A549 (cell line): Measurements from ENCODE around the gene CISD3. TPM values are rescaled to one million over a fixed set of nuclear protein-coding genes. Genes with fewer than 3 reads are reported as not detected.

ENCODE experiments used
- ATAC-seq, 2 experiments: fragments of 200-7000 bp in 1 of 2; fragments of >200 bp in 1 of 2; cut with Nextera tagmentation in 1 of 2; cut with Tn5 transposase in 1 of 2; 3 replicates each; pipeline versions ENCODE4 v1.8.0 to v1.9.1; 2018 to 2020; ENCODE audit warnings: mild to moderate bottlenecking in 1 of 2, moderate library complexity in 1 of 2
- CTCF ChIA-PET: fragments of 300-600 bp; sonication (Branson Sonifier 250); formaldehyde crosslinking; extraction: SDS; loops from one replicate; lab custom pipeline; 2021; ENCODE audit warnings: antibody characterized with exemption, inconsistent platforms; lab: Yijun Ruan, JAX
- POLR2A ChIA-PET: fragments of 350-600 bp; formaldehyde crosslinking; extraction: SDS; loops from one replicate; lab custom pipeline; 2021; ENCODE audit warnings: antibody characterized with exemption, inconsistent platforms; lab: Yijun Ruan, JAX
- DNase-seq, 2 experiments: peaks; one replicate each; pipeline versions ENCODE4 v3.0.0 to v3.0.0-alpha.2; 2011 to 2016; ENCODE audit warnings: low read depth in 1 of 2, low spot score in 1 of 2
- FAIRE-seq: peaks from 2 replicates; lab custom pipeline; 2011; peaks lifted over from hg19 to GRCh38; lab: Jason Lieb, UNC
- H3K27ac ChIP-seq, 2 experiments: fragments of >200 bp; sonication (Bioruptor Twin); formaldehyde crosslinking; 3 replicates each; pipeline ENCODE4 v1.5.1; 2016 to 2017
- H3K4me1 ChIP-seq: fragments of >200 bp; sonication (Bioruptor Twin); formaldehyde crosslinking; 3 replicates; pipeline ENCODE4 v1.6.1; 2016
- H3K4me2 ChIP-seq: fragments of >200 bp; sonication (Bioruptor Twin); formaldehyde crosslinking; 3 replicates; pipeline ENCODE4 v1.6.1; 2016
- H3K4me3 ChIP-seq: fragments of >200 bp; sonication (Bioruptor Twin); formaldehyde crosslinking; 3 replicates; pipeline ENCODE4 v1.5.1; 2016
- H3K9me3 ChIP-seq: fragments of >200 bp; sonication (Bioruptor Twin); formaldehyde crosslinking; 3 replicates; pipeline ENCODE4 v1.6.1; 2016
- BHLHE40 ChIP-seq: IDR thresholded peaks from 2 replicates; pipeline ENCODE4 v1.6.1; 2012; ENCODE audit warnings: low read depth, low read length, inconsistent platforms
- CHD2 ChIP-seq: fragments of 150-350 bp; IDR thresholded peaks from 2 replicates; pipeline ENCODE4 v1.6.1; 2014; ENCODE audit warnings: low read length; ENCODE audit not compliant: partially characterized antibody
- CHD4 ChIP-seq: fragments of 200-600 bp; sonication (generic); IDR thresholded peaks from 2 replicates; pipeline ENCODE4 v1.6.1; 2016; ENCODE audit warnings: antibody characterized with exemption, mild to moderate bottlenecking, borderline replicate concordance
- CTCF ChIP-seq: fragments of >200 bp; sonication (Bioruptor Twin); formaldehyde crosslinking; IDR thresholded peaks from 3 replicates; pipeline ENCODE4 v1.5.1; 2016
- E2F6 ChIP-seq: IDR thresholded peaks from 2 replicates; pipeline ENCODE4 v1.6.1; 2012; ENCODE audit warnings: low read depth, borderline replicate concordance
- ESRRA ChIP-seq: fragments of 150-350 bp; IDR thresholded peaks from 2 replicates; pipeline ENCODE4 v1.6.1; 2014; ENCODE audit warnings: mild to moderate bottlenecking, low read length, borderline replicate concordance
- FOSB ChIP-seq: fragments of 250-450 bp; sonication (Bioruptor Pico); IDR thresholded peaks from 2 replicates; pipeline ENCODE4 v1.5.0; 2020; ENCODE audit warnings: mild to moderate bottlenecking, moderate library complexity
- GATA3 ChIP-seq: IDR thresholded peaks from 2 replicates; pipeline ENCODE4 v1.6.1; 2012; ENCODE audit warnings: borderline replicate concordance
- HEYL ChIP-seq: fragments of 250-450 bp; sonication (Bioruptor Pico); IDR thresholded peaks from 2 replicates; pipeline ENCODE4 v1.8.0; 2021; ENCODE audit warnings: mild to moderate bottlenecking, moderate library complexity
- HMGXB4 ChIP-seq: fragments of 250-450 bp; sonication (Bioruptor Pico); IDR thresholded peaks from 2 replicates; pipeline ENCODE4 v1.5.0; 2021; ENCODE audit warnings: mild to moderate bottlenecking, moderate library complexity, borderline replicate concordance
- HOXB13 ChIP-seq: fragments of 250-450 bp; sonication (Bioruptor Pico); IDR thresholded peaks from 2 replicates; pipeline ENCODE4 v1.5.0; 2020; ENCODE audit warnings: low read depth, mild to moderate bottlenecking, moderate library complexity
- JUN ChIP-seq, 2 experiments: fragments of >200 bp; sonication (Bioruptor Twin); formaldehyde crosslinking; IDR thresholded peaks; 2 replicates in 1 of 2; 3 replicates in 1 of 2; pipeline ENCODE4 v1.6.1; 2016 to 2017
- JUNB ChIP-seq: fragments of >200 bp; sonication (Bioruptor Twin); formaldehyde crosslinking; IDR thresholded peaks from 2 replicates; pipeline ENCODE4 v1.6.1; 2016
- KDM5A ChIP-seq: fragments of 200-600 bp; sonication (generic); IDR thresholded peaks from 2 replicates; pipeline ENCODE4 v1.6.1; 2016; ENCODE audit warnings: antibody characterized with exemption, mild to moderate bottlenecking
- MAFK ChIP-seq: fragments of 450-650 bp; IDR thresholded peaks from 2 replicates; pipeline ENCODE4 v1.6.1; 2014; ENCODE audit not compliant: partially characterized antibody
- MAX ChIP-seq: IDR thresholded peaks from 2 replicates; pipeline ENCODE4 v1.6.1; 2012
- MAZ ChIP-seq: fragments of 150-350 bp; IDR thresholded peaks from 2 replicates; pipeline ENCODE4 v1.6.1; 2014; ENCODE audit warnings: antibody characterized with exemption, low read depth, low read length, borderline replicate concordance
- PBX3 ChIP-seq: IDR thresholded peaks from 2 replicates; pipeline ENCODE4 v1.6.1; 2012
- POLR2A ChIP-seq: IDR thresholded peaks from 2 replicates; pipeline ENCODE4 v1.6.1; 2012; ENCODE audit warnings: mild to moderate bottlenecking, low read length
- RAD21 ChIP-seq, 2 experiments: fragments of >200 bp in 1 of 2; sonication (Bioruptor Twin) in 1 of 2; formaldehyde crosslinking in 1 of 2; IDR thresholded peaks in 1 of 2; conservative IDR thresholded peaks in 1 of 2; 2 replicates in 1 of 2; 3 replicates in 1 of 2; pipeline ENCODE4 v1.6.1; 2012 to 2018; ENCODE audit warnings: inconsistent platforms in 1 of 2
- RARB ChIP-seq: fragments of 250-450 bp; sonication (Bioruptor Pico); IDR thresholded peaks from 2 replicates; pipeline ENCODE4 v1.8.0; 2021; ENCODE audit warnings: mild to moderate bottlenecking, moderate library complexity
- RFX5 ChIP-seq: fragments of 450-650 bp; IDR thresholded peaks from 2 replicates; pipeline ENCODE4 v1.7.1; 2014; ENCODE audit warnings: antibody characterized with exemption, mild to moderate bottlenecking, moderate library complexity
- RNF2 ChIP-seq: fragments of 200-600 bp; sonication (generic); IDR thresholded peaks from 2 replicates; pipeline ENCODE4 v1.6.1; 2016; ENCODE audit warnings: low read depth, mild to moderate bottlenecking, antibody characterized with exemption, moderate library complexity, borderline replicate concordance
- SREBF2 ChIP-seq: fragments of 450-650 bp; IDR thresholded peaks from 2 replicates; pipeline ENCODE4 v1.6.1; 2014; ENCODE audit warnings: mild to moderate bottlenecking, moderate library complexity
- TFCP2L1 ChIP-seq: fragments of 250-450 bp; sonication (Bioruptor Pico); IDR thresholded peaks from 2 replicates; pipeline ENCODE4 v1.5.0; 2021; ENCODE audit warnings: mild to moderate bottlenecking
- TP53 ChIP-seq: fragments of 250-450 bp; sonication (Bioruptor Pico); IDR thresholded peaks from 2 replicates; pipeline ENCODE4 v1.5.0; 2021; ENCODE audit warnings: mild to moderate bottlenecking, moderate library complexity
- USF2 ChIP-seq: fragments of 450-650 bp; IDR thresholded peaks from 2 replicates; pipeline ENCODE4 v1.6.1; 2014; ENCODE audit warnings: antibody characterized with exemption
- WGBS: methylation state at CpG from one replicate; pipeline ENCODE4 v1.1.6; 2017; ENCODE audit errors: missing lambda C conversion rate; 5-methylcytosine and 5-hydroxymethylcytosine counted together
- polyA plus RNA-seq, 4 experiments: library from polyadenylated mRNA; depleted of rRNA in 3 of 4; stranded (reverse); fragments of >200 nt; fragmentation: RNase III in 1 of 4; extraction: RNeasy Plus Mini Kit Qiagen cat#74134 plus additional on column Dnase treatment in 1 of 4; gene quantifications; 2 replicates in 3 of 4; 3 replicates in 1 of 4; pipeline ENCODE4 v1.2.3, GENCODE V29; 2011 to 2017

CISD3 gene
- polyA plus RNA-seq, 2 of the 4 experiments (the other 2 are of a cell fraction): 24.5 to 33.0 TPM

GRCh38 chr17:38751808-38752307, 21.7 kb downstream of the CISD3 start (continued):
- TF ChIP-seq FOSB (CRISPR knock-in tag) (no peak), SREBF2 (peak; percentile 95), TFCP2L1 (CRISPR knock-in tag) (peak; percentile 82; the same call in 1 of the 2 replicates), RNF2 (no peak), ESRRA (no peak), CTCF (no peak), HMGXB4 (peak; percentile 83; the same call in 1 of the 2 replicates), RFX5 (no peak), KDM5A (no peak), JUNB (no peak), HEYL (no peak), CHD4 (no peak), RARB (peak; percentile 66; the same call in 1 of the 2 replicates), MAFK (no peak), GATA3 (peak; percentile 26; the same call in 1 of the 2 replicates), PBX3 (no peak)

- ChIA-PET CTCF (interaction anchor here (0.7 to 2.4 kb wide), 9 partner anchors 9 to 309 kb away, joined by 3 to 33 read pairs (median 4); no protein-coding TSS in a partner anchor), POLR2A (interaction anchor here (0.7 to 1.5 kb wide), 15 partner anchors 10 to 401 kb away, joined by 3 to 10 read pairs (median 4); partner anchors contain the start of genes CWC25, FBXO47, LASP1 and MLLT6)
- Histone ChIP-seq H3K4me1 (peaks cover 22% of the 10 kb centered on the region), H3K27ac (peak within 1 kb of the TSS; percentile 90 to 98), H3K4me3 (peak within 1 kb of the TSS; percentile 96), H3K9me3 (no peaks in the 10 kb centered on the region), H3K4me2 (peak within 1 kb of the TSS; percentile 90)
- DNase-seq: peak; percentile 100
- FAIRE-seq: no peak
- WGBS: 2% methylated on average over 42 of the region's 44 CpGs
- peak; percentile 70 to 85 for ATAC-seq
- TF ChIP-seq POLR2A (peak; percentile 64), JUN (IDR thresholded peaks at IDR 0.05) (peak; percentile 53 to 86; a peak in 3 of 5 replicates), RAD21 (conservative IDR thresholded peaks at IDR 0.05 in 1 of 2, IDR thresholded peaks at IDR 0.05 in 1 of 2) (no peak), HMGXB4 (peak; percentile 74; the same call in 1 of the 2 replicates), HOXB13 (no peak), USF2 (peak; percentile 90), TP53 (CRISPR knock-in tag) (0 out of 2 replicates have a peak, but pooled peaks have one; percentile 50), CHD2 (peak; percentile 35), BHLHE40 (peak; percentile 40; the same call in 1 of the 2 replicates), MAX (peak; percentile 100), ESRRA (no peak), KDM5A (0 out of 2 replicates have a peak, but pooled peaks have one; percentile 10), PBX3 (peak; percentile 99), E2F6 (peak; percentile 65; the same call in 1 of the 2 replicates), FOSB (CRISPR knock-in tag) (no peak), MAZ (no peak)
Observed at GRCh38 chr17:38752308-38753070, 22.3 kb downstream of the CISD3 start, which contains the start of gene PSMB3. PSMB3 (plus strand) TSS chr17:38752741; CDS start chr17:38752827, 86 bp downstream.
